Stimulated activated CD4-positive, alpha-beta T cell treated with anti-CD3 and anti-CD28 coated beads, Interleukin-15, amount 100 ng/mL, for 48 hours (primary cell): ENCODE results near the gene SARNP.
"Not testable (repeated sequence)": the region's sequence is repeated elsewhere in the genome, so short reads cannot be mapped to it uniquely, and the experiment has no call there.

Experiments
- DNase-seq, 2 donors: peaks; one replicate each; pipeline ENCODE4 v3.0.0-alpha.2; 2020; ENCODE audit warnings: low read depth in 2 of 2

The SARNP gene

GRCh38 chr12:55797068-55797467 lies 20.5 kb downstream of the SARNP start:
- DNase-seq, result no peak

DNA sequence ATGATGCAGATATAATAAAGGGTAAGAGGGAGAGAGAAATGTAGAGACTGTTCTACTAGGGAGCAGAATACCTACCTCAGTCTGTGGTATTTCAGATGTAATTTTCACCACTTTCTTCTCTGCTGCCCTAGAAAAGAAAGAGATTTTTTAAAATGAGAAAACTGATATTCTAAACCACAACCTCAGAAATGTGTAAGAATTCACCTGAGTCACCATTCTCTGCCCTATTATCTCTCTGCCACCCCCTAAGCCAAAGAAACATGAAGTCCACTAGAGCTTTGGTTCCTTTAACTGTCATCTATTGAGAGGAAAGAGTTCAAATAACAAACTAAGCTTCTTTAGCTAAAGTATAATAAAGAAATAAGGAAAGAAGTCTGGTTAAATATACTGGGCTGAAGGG lies 21.6 kb downstream of the SARNP start:
- DNase-seq, result no peak

DNA sequence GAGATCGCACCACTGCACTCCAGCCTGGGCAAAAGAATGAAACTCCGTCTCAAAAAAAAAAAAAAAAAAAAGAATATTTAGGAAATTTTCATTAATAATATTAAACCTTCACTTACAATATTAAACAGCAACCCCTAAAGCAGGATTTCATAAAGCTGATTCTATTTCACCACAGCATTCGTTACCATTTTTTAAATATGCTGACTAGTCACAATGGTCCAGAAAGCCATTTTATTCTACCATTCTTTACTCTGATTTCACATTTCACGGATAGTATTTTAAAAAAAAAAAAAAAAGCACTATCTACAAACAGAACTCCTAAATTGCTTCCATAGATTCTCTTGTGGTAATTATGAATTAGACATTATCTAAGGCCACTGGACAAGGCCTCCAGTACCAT lies 27.6 kb downstream of the SARNP start:
- no peak for DNase-seq

DNA sequence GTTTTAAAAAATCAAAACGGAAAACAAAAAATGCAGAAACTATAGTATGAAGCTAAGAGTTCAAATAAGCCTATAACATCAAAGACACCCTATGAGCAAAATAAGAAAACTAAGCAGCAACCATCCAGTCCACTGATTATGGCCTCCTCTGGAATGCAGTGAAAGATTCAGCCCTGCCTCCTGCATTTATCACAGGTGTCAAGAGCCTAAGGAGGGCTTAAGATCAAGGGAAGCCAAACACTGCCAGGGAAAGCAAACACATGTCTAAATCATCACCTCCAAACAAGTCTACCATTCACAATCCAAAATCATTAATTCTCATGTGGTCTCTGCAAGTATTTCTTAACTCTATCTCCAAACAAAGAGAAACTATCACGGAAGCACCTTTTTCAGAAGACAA lies 28.4 kb downstream of the SARNP start:
- DNase-seq, result no peak

GRCh38 chr12:55788546-55788945 lies 29.0 kb downstream of the SARNP start:
- DNase-seq, result no peak

DNA sequence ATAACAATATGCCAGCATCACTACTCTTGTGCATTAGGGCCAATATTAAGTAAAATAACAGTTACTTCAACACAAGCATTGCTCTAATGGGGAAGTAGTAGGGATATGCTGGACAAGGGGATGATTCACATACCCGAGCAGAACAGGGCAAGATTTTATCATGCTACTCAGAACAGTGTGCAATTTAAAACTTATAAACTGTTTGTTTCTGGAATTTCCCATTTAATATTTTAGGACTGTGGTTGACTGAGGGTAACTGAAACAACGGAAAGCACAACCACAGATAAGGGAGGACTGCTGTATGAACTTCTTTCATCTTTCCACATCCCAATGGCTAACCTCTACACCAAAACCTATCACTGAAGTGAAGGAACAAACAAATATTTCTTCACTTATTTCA lies 36.8 kb downstream of the SARNP start:
- no peak for DNase-seq

- DNase-seq, result no peak
Measured at GRCh38 chr12:55777856-55778255, 39.7 kb downstream of the SARNP start.

GRCh38 chr12:55771736-55772135 lies 45.8 kb downstream of the SARNP start:
- DNase-seq, result no peak

DNA sequence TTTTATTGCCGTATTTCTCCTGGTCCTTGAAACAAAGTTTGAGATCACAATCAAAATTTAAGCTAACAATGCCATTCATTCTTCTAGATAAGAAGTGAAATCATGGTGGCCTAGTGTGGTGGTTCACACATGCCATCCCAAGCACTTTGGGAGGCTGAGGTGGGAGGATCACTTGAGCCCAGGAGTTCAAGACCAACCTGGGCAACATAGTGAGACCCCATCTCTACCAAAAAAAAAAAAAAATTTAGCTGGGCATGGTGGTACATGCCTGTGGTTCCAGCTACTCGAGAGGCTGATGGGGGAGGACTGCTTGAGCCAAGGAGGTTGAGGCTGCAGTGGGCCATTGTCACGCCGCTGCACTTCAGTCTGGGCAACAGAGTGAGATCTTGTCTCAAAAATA lies 50.4 kb downstream of the SARNP start:
- no peak for DNase-seq

DNA sequence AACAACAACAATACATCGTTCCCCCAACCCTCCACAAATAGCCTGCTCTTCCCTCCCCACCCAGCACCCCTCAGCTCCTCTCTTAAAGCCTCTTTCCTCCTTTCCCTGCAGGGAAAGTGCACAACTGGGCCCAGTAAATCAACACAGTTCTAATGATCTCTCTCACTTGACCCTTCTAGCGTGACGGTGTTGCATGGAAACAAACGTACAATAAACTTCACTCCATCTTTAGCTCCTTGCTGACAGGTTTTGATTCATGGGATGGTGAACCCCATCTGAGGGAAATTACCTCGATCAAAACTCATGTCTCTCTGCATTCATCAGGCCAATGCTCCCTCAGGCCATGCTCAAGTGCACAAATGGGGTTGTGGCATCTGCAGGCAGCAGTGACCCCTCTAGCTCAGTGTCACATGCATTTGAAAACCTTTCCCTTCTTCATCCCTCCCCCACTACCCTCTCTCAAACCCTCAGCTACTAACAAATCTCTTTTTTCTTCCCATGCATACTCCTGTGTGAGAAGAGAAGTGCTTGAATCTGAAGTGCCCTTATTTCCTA lies 51.7 kb downstream of the SARNP start:
- no peak for DNase-seq

GRCh38 chr12:55762646-55763045 lies 54.9 kb downstream of the SARNP start:
- no peak for DNase-seq

DNA sequence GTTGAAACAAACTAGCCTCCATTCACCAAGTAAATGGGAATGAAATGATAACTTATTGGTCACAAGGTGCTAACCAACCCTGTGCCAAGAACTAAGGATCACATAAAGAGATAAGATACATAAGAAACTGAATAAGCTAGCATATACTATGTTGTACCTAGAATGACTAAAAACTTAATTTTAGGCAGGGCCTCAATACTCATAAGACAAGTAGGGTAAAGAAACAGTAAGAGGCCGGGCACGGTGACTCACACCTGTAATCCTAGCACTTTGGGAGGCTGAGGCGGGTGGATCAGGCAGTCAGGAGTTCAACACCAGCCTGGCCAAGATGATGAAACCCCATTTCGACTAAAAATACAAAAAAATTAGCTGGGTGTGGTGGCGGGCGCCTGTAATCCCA lies 56.9 kb downstream of the SARNP start:
- DNase-seq, result peak; percentile 48 to 69

GRCh38 chr12:55758575-55758974 lies 58.9 kb downstream of the SARNP start:
- not testable (repeated sequence) for DNase-seq

DNA sequence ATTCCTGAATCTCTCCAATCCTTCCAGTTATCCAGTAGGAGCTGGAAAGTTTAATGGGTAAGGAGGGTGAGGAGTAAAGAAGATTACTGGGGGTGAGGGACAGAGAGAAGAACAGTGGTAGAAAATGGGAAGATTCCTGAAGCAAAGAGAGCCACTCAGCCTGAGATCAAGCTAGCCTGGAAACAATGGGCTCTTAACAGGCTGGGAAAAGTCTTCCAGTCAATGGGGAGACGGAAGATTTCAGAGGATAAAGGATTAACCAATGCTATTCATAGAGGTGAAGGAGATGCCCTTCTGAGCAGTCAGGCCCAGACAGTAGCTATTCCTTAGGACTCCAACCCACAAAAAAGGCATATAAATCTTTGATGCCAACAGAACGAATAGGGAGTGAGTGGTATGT lies 59.8 kb downstream of the SARNP start:
- DNase-seq, result no peak

DNA sequence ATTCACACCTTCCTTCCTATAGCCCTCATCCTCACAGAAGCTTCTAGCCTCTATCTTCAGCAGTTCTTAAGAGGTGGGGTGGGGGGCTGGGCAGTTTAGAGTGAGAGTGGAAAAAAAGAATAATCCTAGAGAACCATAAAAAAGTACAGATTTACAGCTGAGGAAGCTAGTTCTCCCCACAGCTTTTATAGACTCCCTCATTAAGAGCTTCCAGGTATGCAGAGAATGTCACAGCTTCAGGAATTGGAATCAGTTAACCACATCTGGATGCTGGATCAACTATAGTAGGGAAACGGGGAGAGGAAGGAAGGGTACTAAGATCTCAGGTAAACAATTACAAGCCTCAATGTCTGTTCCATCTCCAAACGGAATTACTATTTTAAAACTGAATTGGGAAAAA lies 62.3 kb downstream of the SARNP start:
- DNase-seq, result no peak

- DNase-seq, result no peak
Measured at GRCh38 chr12:55748230-55748993, 69.1 kb downstream of the SARNP start.

DNA sequence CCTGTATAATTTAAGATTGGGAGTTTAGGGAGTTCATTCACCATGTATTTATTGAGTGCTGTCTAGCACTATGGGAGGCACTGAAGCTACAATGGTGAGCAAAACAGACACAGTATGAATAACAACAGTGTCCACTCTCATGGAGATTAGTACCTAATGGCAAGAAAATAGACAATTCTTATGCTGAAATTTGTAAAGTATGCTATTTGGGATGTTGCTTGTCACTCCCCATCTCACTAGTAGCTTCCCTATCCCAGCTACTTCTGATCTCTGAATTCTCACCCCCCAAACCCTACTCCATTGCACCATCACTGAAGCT lies 70.7 kb downstream of the SARNP start:
- no peak for DNase-seq

GRCh38 chr12:55746174-55746912 lies 71.2 kb downstream of the SARNP start:
- no peak for DNase-seq

DNA sequence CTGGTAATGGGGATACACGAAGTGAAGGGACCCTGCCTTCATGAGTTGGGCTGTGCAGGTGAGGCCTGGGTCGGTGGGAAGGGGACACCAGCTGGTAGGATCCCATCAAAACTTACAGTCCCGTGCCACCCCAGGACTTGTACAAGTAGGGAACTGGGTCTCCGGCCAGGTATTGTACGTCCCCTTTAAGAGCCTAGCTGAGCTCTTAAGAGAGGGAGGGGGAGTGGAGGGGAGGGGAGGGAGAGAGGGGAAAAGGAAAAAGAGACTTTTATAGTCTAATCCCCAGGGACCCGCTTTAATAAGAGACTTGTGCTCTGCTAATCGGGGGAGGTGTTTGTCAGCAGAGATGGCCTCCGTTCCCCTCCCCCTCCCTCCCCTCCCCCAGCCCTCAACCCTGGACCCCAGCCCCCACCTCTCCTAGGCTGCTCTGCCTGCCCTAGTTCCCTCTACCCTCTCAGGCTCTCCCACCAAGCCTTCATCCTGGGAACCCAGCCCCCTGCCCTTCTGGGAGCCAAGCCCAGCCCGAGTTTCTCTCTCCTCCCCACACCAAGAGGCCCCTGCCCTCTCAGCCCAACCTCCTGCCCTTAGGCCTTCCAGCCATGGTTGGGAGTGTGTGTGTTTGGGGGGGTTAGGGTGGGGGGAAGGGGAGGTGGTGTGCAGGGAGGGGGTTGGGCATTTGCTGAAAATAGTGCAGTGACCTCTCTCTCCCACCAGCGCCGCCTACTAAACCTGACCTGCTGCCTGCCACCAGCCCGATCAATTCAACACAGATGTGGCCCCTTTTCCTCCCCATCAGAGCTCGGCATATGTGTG lies 72.0 kb downstream of the SARNP start:
- no peak for DNase-seq

- DNase-seq, result no peak
Measured at GRCh38 chr12:55744340-55745030, 73.0 kb downstream of the SARNP start.

- DNase-seq, result no peak
Measured at GRCh38 chr12:55743406-55744339, 73.9 kb downstream of the SARNP start.
